Prostate gland (tissue), 2 donors: ENCODE data around the gene ZFHX3.

ENCODE experiments used
- CTCF ChIP-seq, 4 experiments: fragments of 200-600 bp in 2 of 4; fragments of 450-650 bp in 2 of 4; sonication (generic) in 2 of 4; IDR thresholded peaks; 1 replicate in 3 of 4; 2 replicates in 1 of 4; pipeline ENCODE4 v1.5.1; 2016 to 2019; ENCODE audit warnings: antibody characterized with exemption in 4 of 4, mild to moderate bottlenecking in 2 of 4, moderate library complexity in 2 of 4
- POLR2A ChIP-seq: fragments of 450-650 bp; IDR thresholded peaks from one replicate; pipeline ENCODE4 v1.6.1; 2016; ENCODE audit warnings: antibody characterized with exemption, mild to moderate bottlenecking
- POLR2AphosphoS5 ChIP-seq: sonication (generic); formaldehyde crosslinking; IDR thresholded peaks from one replicate; pipeline ENCODE4 v1.6.1; 2017; ENCODE audit warnings: antibody characterized with exemption

- TF ChIP-seq CTCF (IDR thresholded peaks at IDR 0.05) (no peak), POLR2AphosphoS5 (no peak), POLR2A (no peak)
These were observed 5.1 kb upstream of the ZFHX3 start for GRCh38 chr16:73053038-73053363.
